GM23248 (cell line): ENCODE data around the gene MPP1.

Experiments used
- EZH2 ChIP-seq: fragments of 200-600 bp; sonication (generic); IDR thresholded peaks from 2 replicates; pipeline ENCODE4 v1.6.1; 2018; ENCODE audit warnings: antibody characterized with exemption, mild to moderate bottlenecking; ENCODE audit not compliant: insufficient read depth, poor library complexity, severe bottlenecking
- EZH2phosphoT487 ChIP-seq: fragments of 200-600 bp; sonication (generic); IDR thresholded peaks from 2 replicates; pipeline ENCODE4 v1.6.1; 2018; ENCODE audit warnings: antibody characterized with exemption, moderate library complexity, mild to moderate bottlenecking, low read depth; ENCODE audit not compliant: insufficient read depth

GRCh38 chrX:154821523-154821922 lies 16.2 kb upstream of the MPP1 start:
- TF ChIP-seq EZH2 (no peak), EZH2phosphoT487 (no peak)
